OCI-LY3 (cell line): Measurements from ENCODE around the gene MYO1E.

ENCODE experiments used
- H2AFZ ChIP-seq: fragments of 200-600, 300-600 bp; shearing (Covaris generic); 2 replicates; pipeline ENCODE4 v1.6.0; 2014; ENCODE audit warnings: antibody characterized with exemption, low read depth, low read length
- H3K27ac ChIP-seq: fragments of 200-600, 300-600 bp; sonication (generic); 2 replicates; pipeline ENCODE4 v1.5.1; 2014; ENCODE audit warnings: mild to moderate bottlenecking, low read length, moderate library complexity, mixed read lengths
- H3K27me3 ChIP-seq: fragments of 200-600, 300-600 bp; sonication (generic); 2 replicates; pipeline ENCODE4 v1.6.1; 2014; ENCODE audit warnings: low read depth, low read length, mixed read lengths
- H3K36me3 ChIP-seq: fragments of 200-600, 300-600 bp; sonication (generic); replicated peaks from 2 replicates; pipeline ENCODE3; 2014; ENCODE audit warnings: low read depth, low read length, mixed read lengths
- H3K4me1 ChIP-seq: fragments of 300-600, 200-600 bp; sonication (generic); 2 replicates; pipeline ENCODE4 v1.6.1; 2014; ENCODE audit warnings: low read length, mixed read lengths
- H3K4me2 ChIP-seq: fragments of 200-600, 300-600 bp; sonication (generic); 2 replicates; pipeline ENCODE4 v1.6.1; 2014; ENCODE audit warnings: low read length, mixed read lengths
- H3K4me3 ChIP-seq: fragments of 300-600, 200-600 bp; sonication (generic); 2 replicates; pipeline ENCODE4 v1.5.1; 2014; ENCODE audit warnings: antibody characterized with exemption, mild to moderate bottlenecking, low read length, moderate library complexity
- H3K79me2 ChIP-seq: fragments of 300-600, 200-600 bp; shearing (Covaris generic); 2 replicates; pipeline ENCODE4 v1.6.1; 2014; ENCODE audit warnings: mild to moderate bottlenecking, low read length, mixed read lengths
- H3K9ac ChIP-seq: fragments of 300-600, 200-600 bp; shearing (Covaris generic); 2 replicates; pipeline ENCODE4 v1.6.0; 2014; ENCODE audit warnings: mild to moderate bottlenecking, low read length, moderate library complexity
- H3K9me3 ChIP-seq: fragments of 200-600, 300-600 bp; shearing (Covaris generic); 2 replicates; pipeline ENCODE4 v1.6.1; 2014; ENCODE audit warnings: low read length, mixed read lengths; ENCODE audit not compliant: insufficient read depth
- H4K20me1 ChIP-seq: fragments of 200-600, 300-600 bp; sonication (generic); 2 replicates; pipeline ENCODE4 v1.6.1; 2016; ENCODE audit warnings: low read length, mixed read lengths; ENCODE audit not compliant: insufficient read depth
- CTCF ChIP-seq: fragments of 200-600, 300-600 bp; sonication (generic); IDR thresholded peaks from 2 replicates; pipeline ENCODE4 v1.5.1; 2014; ENCODE audit warnings: antibody characterized with exemption, low read length, low read depth
- EZH2phosphoT487 ChIP-seq: fragments of 200-600 bp; shearing (Covaris generic); IDR thresholded peaks from 2 replicates; pipeline ENCODE4 v1.6.1; 2018; ENCODE audit warnings: antibody characterized with exemption, mixed run types, low read depth

The MYO1E gene

DNA sequence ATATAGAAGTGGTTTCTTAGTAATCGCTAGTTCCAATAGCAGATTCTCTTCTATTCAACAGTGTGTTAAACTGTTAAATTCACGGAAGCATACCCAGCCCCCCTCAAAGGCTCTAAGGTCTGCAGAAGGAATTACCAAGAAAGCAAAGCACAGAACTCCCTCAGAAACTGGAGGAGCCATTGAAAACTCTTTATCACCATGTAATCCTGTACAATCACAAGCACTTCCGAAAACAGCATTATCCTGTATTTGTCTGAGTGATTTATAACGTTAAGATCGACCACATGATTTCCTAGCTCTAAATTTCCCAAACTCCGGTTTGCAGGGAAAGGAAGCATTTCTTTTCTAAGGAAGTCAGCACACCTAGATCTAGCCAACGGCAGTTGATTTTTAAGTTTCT is 20.0 kb downstream of the MYO1E start:
- no peaks in the 10 kb centered on the region for H3K36me3 ChIP-seq
- H3K4me1 ChIP-seq, result peaks cover 46% of the 10 kb centered on the region
- peaks cover 13% of the 10 kb centered on the region; the same call in 1 of the 2 replicates for H4K20me1 ChIP-seq
- no peak overlapping the region for H2AFZ ChIP-seq
- no peak overlapping the region for H3K4me2 ChIP-seq
- no peak overlapping the region for H3K9ac ChIP-seq
- H3K9me3 ChIP-seq, result no peaks in the 10 kb centered on the region
- no peak overlapping the region for H3K4me3 ChIP-seq
- no peak overlapping the region for H3K27ac ChIP-seq
- TF ChIP-seq EZH2phosphoT487 (no peak), CTCF (no peak)
- peaks cover 6% of the 10 kb centered on the region for H3K27me3 ChIP-seq
- H3K79me2 ChIP-seq, result peaks cover 13% of the 10 kb centered on the region

- H3K4me3 ChIP-seq, result no peak overlapping the region
- no peak for TF ChIP-seq CTCF
- no peak for TF ChIP-seq EZH2phosphoT487
- no peaks in the 10 kb centered on the region for H3K36me3 ChIP-seq
- H3K4me1 ChIP-seq, result peaks cover 46% of the 10 kb centered on the region
- no peak overlapping the region for H3K27ac ChIP-seq
- H4K20me1 ChIP-seq, result peaks cover 13% of the 10 kb centered on the region; the same call in 1 of the 2 replicates
- H3K79me2 ChIP-seq, result peaks cover 13% of the 10 kb centered on the region
- H3K9me3 ChIP-seq, result no peaks in the 10 kb centered on the region
- no peak overlapping the region for H3K4me2 ChIP-seq
- H3K9ac ChIP-seq, result no peak overlapping the region
- H2AFZ ChIP-seq, result no peak overlapping the region
- H3K27me3 ChIP-seq, result peaks cover 6% of the 10 kb centered on the region
These were observed 20.5 kb downstream of the MYO1E start for GRCh38 chr15:59352189-59352588.

- no peak overlapping the region for H3K4me3 ChIP-seq
- H3K9ac ChIP-seq, result no peak overlapping the region
- H3K27me3 ChIP-seq, result no peaks in the 10 kb centered on the region
- H2AFZ ChIP-seq, result no peak overlapping the region
- peaks cover 13% of the 10 kb centered on the region; the same call in 1 of the 2 replicates for H4K20me1 ChIP-seq
- no peak overlapping the region for H3K27ac ChIP-seq
- H3K36me3 ChIP-seq, result no peaks in the 10 kb centered on the region
- peaks cover 34% of the 10 kb centered on the region for H3K4me1 ChIP-seq
- H3K4me2 ChIP-seq, result no peak overlapping the region
- no peaks in the 10 kb centered on the region for H3K9me3 ChIP-seq
- peaks cover 13% of the 10 kb centered on the region for H3K79me2 ChIP-seq
- TF ChIP-seq EZH2phosphoT487 (no peak), CTCF (no peak)
These were observed 22.3 kb downstream of the MYO1E start for GRCh38 chr15:59350421-59350732.

- H3K27ac ChIP-seq, result no peak overlapping the region
- no peak for TF ChIP-seq CTCF
- TF ChIP-seq EZH2phosphoT487, result no peak
These were observed 22.8 kb downstream of the MYO1E start for GRCh38 chr15:59349680-59350420.

More at GRCh38 chr15:59349680-59350420, 22.8 kb downstream of the MYO1E start:
- peaks cover 13% of the 10 kb centered on the region for H3K79me2 ChIP-seq
- no peaks in the 10 kb centered on the region for H3K9me3 ChIP-seq
- no peaks in the 10 kb centered on the region for H3K27me3 ChIP-seq
- H3K4me2 ChIP-seq, result no peak overlapping the region
- H3K36me3 ChIP-seq, result no peaks in the 10 kb centered on the region
- H2AFZ ChIP-seq, result no peak overlapping the region
- peaks cover 29% of the 10 kb centered on the region for H3K4me1 ChIP-seq
- H3K9ac ChIP-seq, result no peak overlapping the region
- H3K4me3 ChIP-seq, result no peak overlapping the region
- H4K20me1 ChIP-seq, result peaks cover 13% of the 10 kb centered on the region; the same call in 1 of the 2 replicates
